Measurements from ENCODE around the gene SEMA4D.

SEMA4D gene, protein sequence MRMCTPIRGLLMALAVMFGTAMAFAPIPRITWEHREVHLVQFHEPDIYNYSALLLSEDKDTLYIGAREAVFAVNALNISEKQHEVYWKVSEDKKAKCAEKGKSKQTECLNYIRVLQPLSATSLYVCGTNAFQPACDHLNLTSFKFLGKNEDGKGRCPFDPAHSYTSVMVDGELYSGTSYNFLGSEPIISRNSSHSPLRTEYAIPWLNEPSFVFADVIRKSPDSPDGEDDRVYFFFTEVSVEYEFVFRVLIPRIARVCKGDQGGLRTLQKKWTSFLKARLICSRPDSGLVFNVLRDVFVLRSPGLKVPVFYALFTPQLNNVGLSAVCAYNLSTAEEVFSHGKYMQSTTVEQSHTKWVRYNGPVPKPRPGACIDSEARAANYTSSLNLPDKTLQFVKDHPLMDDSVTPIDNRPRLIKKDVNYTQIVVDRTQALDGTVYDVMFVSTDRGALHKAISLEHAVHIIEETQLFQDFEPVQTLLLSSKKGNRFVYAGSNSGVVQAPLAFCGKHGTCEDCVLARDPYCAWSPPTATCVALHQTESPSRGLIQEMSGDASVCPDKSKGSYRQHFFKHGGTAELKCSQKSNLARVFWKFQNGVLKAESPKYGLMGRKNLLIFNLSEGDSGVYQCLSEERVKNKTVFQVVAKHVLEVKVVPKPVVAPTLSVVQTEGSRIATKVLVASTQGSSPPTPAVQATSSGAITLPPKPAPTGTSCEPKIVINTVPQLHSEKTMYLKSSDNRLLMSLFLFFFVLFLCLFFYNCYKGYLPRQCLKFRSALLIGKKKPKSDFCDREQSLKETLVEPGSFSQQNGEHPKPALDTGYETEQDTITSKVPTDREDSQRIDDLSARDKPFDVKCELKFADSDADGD

DNA sequence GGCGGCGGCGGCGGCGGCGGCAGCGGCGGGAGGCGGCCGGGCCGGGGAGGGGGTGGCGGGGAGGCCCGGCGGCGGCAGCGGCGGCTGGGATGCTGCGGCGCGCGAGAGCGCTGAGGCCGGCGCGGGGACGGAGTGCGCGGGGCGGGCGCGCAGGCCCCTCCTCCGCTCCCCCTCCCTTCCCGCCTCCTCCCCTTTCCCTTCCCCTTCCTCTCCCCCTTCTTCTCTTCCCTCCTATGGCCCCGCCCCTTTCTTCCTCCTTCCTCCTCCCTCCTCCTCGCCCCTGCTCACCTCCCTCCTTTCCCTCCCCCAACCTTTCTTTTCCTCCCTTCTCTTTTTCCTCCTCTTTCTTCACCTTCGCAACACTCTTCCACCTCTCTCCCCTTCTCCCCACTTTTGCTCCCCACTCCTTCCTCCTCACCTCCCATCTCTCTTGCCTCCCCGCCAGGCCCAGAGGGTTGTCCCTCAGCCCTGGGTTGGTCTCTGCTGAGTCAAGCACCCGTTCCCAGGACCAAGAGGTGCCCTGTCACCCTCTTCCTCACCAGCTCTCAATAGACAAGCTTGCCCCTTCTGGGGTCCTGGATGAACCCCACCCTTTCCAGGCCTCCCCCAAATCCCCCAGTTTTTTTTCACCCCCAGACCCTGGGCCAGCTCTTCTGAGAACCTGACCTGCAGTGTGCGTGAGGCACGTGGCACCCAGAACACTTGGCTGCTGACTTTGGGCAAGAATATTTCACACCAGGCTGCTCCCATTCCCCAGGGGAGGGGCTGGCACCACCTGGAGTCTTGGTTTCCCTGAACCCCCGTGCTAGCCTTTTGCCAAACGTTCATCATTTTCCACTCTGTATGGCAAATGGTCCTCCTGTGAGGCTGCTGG, at the start of gene SEMA4D:
SEMA4D (minus strand) TSS at position 136 of the 874 bp plus-strand sequence. CDS start 92,657 bp downstream, outside the sequence.
- peak; percentile 53 for DNase-seq

GRCh38 chr9:89547000-89547399, 49.1 kb upstream of the SEMA4D start:
- DNase-seq, result no peak

- DNase-seq, result no peak
Observed at GRCh38 chr9:89544279-89544661, 46.4 kb upstream of the SEMA4D start.

DNA sequence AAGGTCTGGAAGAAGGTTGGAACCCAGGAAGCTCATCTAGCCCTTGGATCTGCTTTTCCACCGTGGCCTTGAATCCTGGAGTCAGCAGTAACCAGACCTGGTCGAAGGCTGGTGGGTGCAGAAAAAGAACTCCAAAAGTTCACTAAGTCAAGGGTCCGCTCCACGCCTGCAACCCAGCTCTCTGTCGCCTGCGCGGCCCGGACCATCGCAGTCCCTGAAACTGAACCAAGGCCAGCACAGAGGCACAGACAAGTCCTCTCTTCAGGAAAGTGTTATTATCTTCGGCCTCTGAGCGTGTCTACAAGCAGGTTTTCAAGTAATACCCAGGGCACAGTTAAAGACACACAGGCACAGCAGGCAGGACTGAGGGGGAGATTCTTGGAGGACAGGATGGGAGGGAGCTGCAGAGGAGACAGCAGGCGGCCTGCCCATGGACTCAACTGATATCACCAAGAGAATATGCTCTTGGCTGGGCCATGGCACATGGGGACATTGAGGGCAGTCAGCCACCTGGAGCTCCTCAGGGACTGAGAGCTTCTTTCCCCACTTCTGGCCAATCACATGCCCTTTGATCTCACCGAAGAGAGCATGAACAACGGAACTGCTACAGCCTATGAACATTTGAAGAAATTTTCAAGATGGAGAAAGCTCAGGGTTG, 45.8 kb upstream of the SEMA4D start:
- no peak for DNase-seq

- no peak for DNase-seq
Observed at GRCh38 chr9:89543111-89543510, 45.2 kb upstream of the SEMA4D start.

GRCh38 chr9:89542401-89543021, 44.6 kb upstream of the SEMA4D start:
- DNase-seq, result no peak

DNA sequence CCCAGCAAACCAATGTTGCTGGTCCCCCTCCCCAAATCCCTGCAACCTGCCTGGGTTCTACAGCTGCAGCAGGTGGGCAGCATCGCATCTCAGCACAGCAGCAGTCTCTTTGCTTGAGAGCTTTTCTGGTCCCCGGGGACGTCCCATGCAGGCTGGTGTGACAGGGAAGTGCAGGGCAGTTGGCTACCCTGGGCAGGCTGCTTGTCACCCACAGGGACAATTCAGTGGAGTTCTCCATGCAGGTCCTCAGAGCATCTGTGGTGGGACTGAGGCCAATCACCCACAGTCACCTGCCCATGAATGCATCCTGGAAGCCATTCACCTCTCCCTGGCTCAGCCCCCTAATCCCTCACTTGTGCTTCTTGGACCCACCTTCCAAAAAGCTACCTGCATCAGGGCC, 43.9 kb upstream of the SEMA4D start:
- no peak for DNase-seq

- DNase-seq, result no peak
Observed at GRCh38 chr9:89539374-89539773, 41.5 kb upstream of the SEMA4D start.

DNA sequence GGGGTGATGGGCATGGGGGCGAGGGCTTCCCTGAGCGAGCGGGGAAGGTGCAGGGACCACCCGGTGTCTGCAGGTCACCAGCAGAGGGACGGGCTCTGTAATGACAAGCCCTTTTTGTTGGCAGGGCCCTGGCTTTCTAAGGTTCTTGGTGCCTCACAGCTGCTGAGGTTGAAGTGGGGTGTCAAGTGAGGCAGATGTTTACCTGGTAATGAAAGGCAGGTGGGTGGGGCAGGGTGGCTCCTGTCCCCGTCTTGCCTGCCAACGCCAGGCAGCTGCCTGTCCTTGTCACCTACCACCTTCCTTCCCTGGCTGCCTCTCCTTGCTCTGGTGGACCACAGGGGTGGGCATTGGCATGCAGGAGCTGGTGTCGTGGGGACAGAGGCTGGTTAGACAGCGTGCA, 41.0 kb upstream of the SEMA4D start:
- DNase-seq, result no peak

GRCh38 chr9:89537166-89537565, 39.3 kb upstream of the SEMA4D start:
- DNase-seq, result no peak

GRCh38 chr9:89536600-89536999, 38.7 kb upstream of the SEMA4D start:
- DNase-seq, result no peak

- DNase-seq, result no peak
Observed at GRCh38 chr9:89536145-89536574, 38.2 kb upstream of the SEMA4D start.

DNA sequence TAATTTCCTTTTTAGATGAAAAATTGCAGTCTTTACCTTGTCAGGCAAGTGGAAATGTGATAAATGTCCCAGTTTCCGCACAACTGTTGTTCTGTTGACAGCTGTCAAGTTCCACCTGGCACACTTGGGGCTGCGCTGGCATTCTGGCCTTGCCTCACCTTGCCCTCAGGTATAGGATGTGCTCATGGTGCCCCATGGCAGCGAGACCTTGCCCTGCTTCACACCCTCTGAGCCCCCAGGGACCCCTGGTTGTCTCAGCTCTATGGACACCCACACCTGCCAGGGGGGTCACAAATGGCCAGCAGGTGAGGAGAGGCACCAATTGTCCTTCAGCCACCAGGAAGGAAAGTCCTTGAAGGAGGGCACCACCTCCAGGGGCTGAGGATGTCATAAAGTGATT, 37.5 kb upstream of the SEMA4D start:
- no peak for DNase-seq

DNA sequence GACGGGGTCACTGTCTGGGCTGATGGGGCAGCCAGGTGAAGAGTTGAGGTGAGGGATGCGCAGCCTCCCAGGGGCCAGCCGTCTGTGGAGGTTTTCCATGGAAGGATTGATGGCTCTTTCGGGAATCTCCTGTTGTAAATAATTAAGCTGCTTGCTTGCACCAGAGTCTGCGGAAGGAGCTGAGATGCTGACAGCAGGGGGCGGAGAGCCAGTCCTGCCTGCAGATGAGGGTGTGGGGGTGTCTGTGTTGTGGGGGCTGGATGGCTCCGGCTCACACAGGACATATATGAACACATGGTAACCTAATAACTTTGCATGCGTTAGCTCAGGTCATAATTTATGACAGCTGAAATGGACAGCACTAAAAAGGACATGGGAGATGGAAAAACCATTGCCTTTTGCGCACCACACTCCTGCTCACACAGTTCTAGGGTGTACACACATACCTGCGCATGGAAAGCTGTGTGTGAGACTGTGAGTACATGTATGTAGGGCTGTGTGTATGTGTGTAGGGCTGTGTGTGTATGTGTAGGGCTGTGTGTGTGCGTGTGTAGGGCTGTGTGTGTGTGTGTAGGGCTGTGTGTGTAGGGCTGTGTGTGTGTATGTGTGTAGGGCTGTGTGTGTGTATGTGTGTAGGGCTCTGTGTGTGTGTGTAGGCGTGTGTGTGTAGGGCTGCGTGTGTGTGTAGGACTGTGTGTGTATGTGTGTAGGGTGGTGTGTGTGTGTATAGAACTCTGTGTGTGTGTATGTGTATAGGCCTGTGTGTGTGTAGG, 36.8 kb upstream of the SEMA4D start:
- no peak for DNase-seq

DNA sequence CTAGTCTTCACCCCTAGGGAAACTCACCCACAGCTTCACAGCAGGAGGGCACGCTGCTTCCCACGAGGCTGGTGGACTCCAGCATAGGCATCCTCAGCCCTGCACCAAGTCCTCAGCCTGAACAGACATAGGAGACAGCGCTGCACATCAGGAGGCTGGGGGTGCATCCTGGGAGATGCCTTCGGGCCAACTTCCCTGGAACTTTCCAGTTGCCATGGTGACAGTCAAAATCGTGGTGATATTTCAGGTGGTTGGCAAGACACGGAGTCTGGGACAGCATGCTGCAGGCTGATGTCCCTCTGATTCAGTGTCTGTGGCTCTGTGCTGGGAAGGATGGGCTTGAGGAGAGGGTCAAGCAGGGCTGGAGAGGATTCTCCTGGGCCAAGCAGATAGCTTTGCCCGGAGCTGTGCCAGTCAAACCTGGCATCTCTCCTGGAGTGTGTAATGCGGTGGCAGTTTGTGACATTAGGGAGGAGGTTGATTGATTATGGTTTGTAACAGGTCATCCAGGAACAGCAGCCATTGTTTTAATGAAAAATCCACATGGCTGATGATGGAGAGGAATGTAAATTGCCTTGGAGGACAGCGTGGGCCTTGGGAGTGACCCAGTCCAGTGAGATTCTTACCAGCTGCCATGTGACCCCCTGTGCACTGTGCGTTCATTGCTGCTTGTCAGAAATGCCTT, 35.6 kb upstream of the SEMA4D start:
- DNase-seq, result no peak

DNA sequence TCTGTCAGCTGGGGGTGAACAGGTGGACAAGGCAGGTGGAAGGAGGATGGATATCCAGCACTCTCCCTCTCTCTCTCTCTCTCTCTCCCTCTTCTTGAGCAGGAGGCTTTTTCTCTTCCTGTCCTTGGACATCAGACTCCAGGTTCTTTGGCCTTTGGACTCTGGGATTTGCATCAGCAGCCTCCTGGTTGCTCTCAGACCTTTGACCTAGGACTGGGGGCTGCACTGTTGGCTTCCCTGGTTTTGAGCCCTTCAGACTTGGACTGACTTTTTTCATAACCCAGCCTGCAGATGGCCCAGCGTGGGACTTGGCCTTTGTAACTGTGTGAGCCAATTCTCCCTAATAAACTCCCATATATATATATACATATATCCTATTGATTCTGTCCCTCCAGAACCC, 35.0 kb upstream of the SEMA4D start:
- no peak for DNase-seq

DNA sequence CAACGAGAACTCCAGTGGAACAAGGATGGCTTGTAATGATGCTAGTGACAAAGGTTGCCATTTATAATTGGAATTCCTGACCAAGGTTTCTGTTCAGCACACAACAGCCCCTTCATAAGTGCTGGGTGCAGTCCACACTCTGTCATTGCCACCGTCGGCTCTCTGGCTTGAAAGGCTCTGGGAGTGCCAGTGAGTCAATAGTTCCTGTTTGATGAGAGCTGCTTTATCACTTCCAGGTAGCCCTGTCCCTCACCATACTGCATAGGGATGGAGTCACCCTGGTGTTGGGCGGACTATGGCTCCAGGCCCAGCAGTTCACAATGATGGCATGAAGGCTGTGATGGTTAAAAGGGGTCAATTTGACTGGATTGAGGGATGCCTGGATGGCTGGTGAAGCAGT, 34.6 kb upstream of the SEMA4D start:
- no peak for DNase-seq

GRCh38 chr9:89531766-89532165, 33.9 kb upstream of the SEMA4D start:
- DNase-seq, result no peak

DNA sequence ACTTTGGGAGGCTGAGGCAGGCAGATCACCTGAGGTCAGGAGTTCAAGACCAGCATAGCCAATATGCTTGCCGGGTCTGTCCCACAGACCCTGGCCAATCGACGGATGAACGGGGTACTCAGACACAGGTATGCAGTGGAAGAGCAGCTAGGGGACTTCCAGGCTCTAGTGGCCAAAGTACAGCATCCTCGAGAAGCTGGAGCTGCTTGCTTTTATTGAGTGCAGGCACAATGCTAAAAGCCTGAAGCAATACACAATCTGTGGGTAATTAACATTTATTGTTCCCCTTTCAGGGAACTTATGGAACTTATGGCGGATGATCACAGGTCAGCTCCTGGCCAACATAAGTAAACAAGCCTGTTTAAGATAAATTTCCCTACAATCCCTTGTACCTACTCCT, 32.8 kb upstream of the SEMA4D start:
- DNase-seq, result no peak

DNA sequence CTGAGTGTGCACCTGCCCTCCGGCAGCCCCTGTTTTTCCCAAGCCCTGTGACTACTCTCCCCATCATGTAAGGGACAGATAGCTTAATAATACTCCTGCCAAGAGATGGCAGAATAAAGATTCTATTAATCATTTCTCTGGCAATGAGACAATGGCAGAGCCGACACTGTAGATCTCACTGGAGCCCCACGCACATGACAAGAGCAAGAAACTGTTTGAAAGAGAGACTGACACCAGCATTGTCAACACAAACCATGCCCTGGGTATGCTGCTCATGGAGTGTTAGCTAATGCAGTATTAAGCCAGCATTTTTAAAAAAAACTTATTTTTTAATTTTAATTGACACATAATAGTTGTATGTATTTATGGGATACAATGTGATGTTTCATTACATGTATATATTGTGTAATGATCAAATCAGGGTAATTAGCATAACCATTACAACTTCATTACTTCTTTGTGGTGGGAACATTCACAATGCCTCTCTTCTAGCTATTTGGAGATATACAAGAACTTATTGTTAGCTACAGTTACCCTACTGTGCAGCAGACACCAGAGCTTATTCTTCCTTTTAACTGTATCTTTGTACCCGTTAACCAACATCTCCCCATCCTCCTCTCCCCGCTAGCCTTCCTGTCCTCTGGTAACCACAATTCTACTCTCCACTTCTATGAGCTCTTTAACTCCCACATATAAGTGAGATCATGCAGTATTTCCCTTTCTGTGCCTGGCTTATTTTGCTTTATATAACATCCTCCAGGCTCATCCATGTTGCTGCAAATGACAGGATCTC, 31.5 kb upstream of the SEMA4D start:
- DNase-seq, result no peak
